Body of pancreas (tissue), 4 donors: ENCODE results near the gene SLC12A1. TPM values are rescaled to one million over a fixed set of nuclear protein-coding genes. Genes with fewer than 3 reads are reported as not detected.

Experiments used
- ATAC-seq: fragments of 150-250 bp; one replicate; pipeline ENCODE4 v1.9.1; 2016
- DNase-seq, 4 donors: peaks; one replicate each; pipeline ENCODE4 v3.0.0-alpha.2; 2019
- H3K27ac ChIP-seq, 4 donors: fragments of 200-600 bp; sonication (generic); 1 replicate in 3 of 4; 2 replicates in 1 of 4; pipeline versions ENCODE4 v1.5.1 to v1.6.1; 2016 to 2019; ENCODE audit warnings: mild to moderate bottlenecking in 1 of 4, mixed read lengths in 1 of 4, moderate library complexity in 1 of 4
- H3K27me3 ChIP-seq, 2 donors: fragments of 200-600 bp; sonication (generic); one replicate each; pipeline ENCODE4 v1.6.0; 2016; ENCODE audit warnings: mild to moderate bottlenecking in 1 of 2
- H3K36me3 ChIP-seq, 2 donors: fragments of 200-600 bp; sonication (generic); replicated peaks in 1 of 2; 2 replicates each; pipeline ENCODE4 v1.5.1; 2016; ENCODE audit warnings: low read depth in 2 of 2; ENCODE audit not compliant: insufficient read depth in 1 of 2
- H3K4me1 ChIP-seq: fragments of 200-600 bp; sonication (generic); one replicate; pipeline ENCODE4 v1.6.0; 2016
- H3K4me3 ChIP-seq, 2 donors: fragments of 200-600 bp; sonication (generic); 1 replicate in 1 of 2; 2 replicates in 1 of 2; pipeline ENCODE4 v1.5.1; 2016 to 2019
- H3K9me3 ChIP-seq, 3 donors: fragments of 200-600 bp; sonication (generic); 1 replicate in 2 of 3; 2 replicates in 1 of 3; pipeline ENCODE4 v1.5.1; 2016
- CTCF ChIP-seq, 7 experiments: fragments of 450-650 bp in 4 of 7; fragments of 200-600 bp in 3 of 7; sonication (generic) in 3 of 7; IDR thresholded peaks; one replicate each; pipeline ENCODE4 v1.5.1; 2016 to 2019; ENCODE audit warnings: antibody characterized with exemption in 7 of 7
- POLR2A ChIP-seq, 3 donors: fragments of 450-650 bp; IDR thresholded peaks; one replicate each; pipeline ENCODE4 v1.6.1; 2016; ENCODE audit warnings: antibody characterized with exemption in 3 of 3, mild to moderate bottlenecking in 2 of 3
- WGBS, 2 donors: methylation state at CpG; one replicate each; pipeline ENCODE4 v1.1.5; 2017; 5-methylcytosine and 5-hydroxymethylcytosine counted together
- intact Hi-C: fragments of 100-400 bp; cut with DNase I; formaldehyde crosslinking; loops from one replicate; pipeline ENCODE4 v1.15.1; 2023
- total RNA-seq, 2 donors: library from RNA; depleted of rRNA; stranded (reverse); fragments of >200 nt; gene quantifications; one replicate each; pipeline ENCODE4 v1.1.0, GENCODE V29; 2016

The SLC12A1 gene
- total RNA-seq, 2 donors from 2014 or later, result not detected

DNA sequence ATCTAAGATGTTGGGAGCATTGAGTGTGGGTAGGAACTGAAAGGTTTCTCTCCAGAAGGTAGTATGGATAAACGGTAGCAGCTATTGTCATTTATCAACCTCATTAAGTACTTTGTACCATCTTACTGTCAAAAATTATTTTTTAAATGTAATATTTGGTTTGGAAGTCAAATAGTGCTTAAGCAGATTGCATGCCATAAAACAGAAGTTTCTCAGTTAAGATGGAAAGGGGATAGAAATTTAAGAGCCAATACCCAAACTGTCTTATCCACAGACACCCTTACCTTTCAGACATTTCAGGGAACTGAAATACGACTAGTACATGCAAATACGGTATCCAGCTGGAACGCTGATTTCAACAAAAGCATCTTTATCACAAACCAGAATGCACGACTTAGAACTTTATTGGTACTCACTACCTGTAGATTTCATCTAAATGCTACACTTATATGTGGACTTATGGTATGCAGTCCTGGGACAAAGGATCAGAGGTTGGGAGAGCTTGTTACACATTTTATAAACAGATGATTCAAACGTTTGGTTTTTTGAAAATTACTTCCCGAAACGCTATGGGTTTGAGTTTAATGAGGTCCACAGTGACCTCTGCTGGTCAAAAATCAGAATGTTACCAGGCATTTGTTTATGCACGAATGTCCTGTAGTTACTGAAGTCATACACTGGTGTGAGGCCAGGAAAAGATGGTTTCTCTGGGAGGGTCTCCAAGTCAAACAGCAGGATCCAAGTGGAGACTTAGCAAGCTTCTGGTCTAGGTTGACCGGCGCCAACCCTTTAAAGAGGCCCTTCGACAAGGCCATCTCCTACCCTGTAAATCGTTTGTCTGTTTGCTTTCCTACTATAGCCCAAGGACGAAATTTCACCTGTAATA is 79.5 kb downstream of the SLC12A1 start:
- Histone ChIP-seq H3K9me3 (no peaks in the 10 kb centered on the region), H3K4me1 (peaks cover 14% of the 10 kb centered on the region), H3K36me3 (no peaks in the 10 kb centered on the region), H3K4me3 (no peak overlapping the region), H3K27ac (no peak overlapping the region), H3K27me3 (no peaks in the 10 kb centered on the region)
- TF ChIP-seq CTCF (IDR thresholded peaks at IDR 0.05), result peak; percentile 46 to 82 (median 73)
- TF ChIP-seq POLR2A (IDR thresholded peaks at IDR 0.05), result no peak
- intact Hi-C loops, result no loop called here
- peak; percentile 71 to 85 (median 73) for DNase-seq
- 8 to 9% methylated on average over 14 of the region's 14 CpGs for WGBS, 2 donors
- ATAC-seq, result peak; percentile 91

DNA sequence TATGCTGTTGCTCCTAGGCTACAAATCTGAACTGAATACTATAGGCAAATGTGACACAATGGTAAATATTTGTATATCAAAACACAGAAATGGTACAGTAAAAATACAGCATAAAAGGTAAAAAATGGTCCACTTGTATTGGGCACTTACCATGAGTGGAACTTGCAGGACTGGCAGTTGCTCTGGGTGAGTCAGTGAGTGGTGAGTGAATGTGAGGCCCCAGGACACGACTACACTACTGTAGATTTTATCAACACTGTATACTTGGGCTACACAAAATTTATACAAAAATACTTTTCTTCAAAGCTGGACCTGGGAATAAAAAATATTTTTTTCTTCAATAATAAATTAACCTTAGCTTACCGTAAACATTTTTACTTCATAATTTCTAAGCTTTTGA is 83.5 kb downstream of the SLC12A1 start:
- TF ChIP-seq POLR2A (IDR thresholded peaks at IDR 0.05), result no peak
- no peak for ATAC-seq
- intact Hi-C loops, result no loop called here
- Histone ChIP-seq H3K9me3 (no peaks in the 10 kb centered on the region), H3K4me3 (no peak overlapping the region), H3K4me1 (peaks cover 3% of the 10 kb centered on the region), H3K27me3 (no peaks in the 10 kb centered on the region), H3K27ac (no peak overlapping the region), H3K36me3 (no peaks in the 10 kb centered on the region)
- 79 to 91% methylated on average over 2 of the region's 2 CpGs for WGBS, 2 donors
- no peak for DNase-seq

- ATAC-seq (no peak), DNase-seq (no peak)
- intact Hi-C loops, result no loop called here
- Histone ChIP-seq H3K27ac (no peak overlapping the region), H3K9me3 (no peaks in the 10 kb centered on the region), H3K4me1 (no peaks in the 10 kb centered on the region), H3K4me3 (no peak overlapping the region), H3K27me3 (no peaks in the 10 kb centered on the region), H3K36me3 (no peaks in the 10 kb centered on the region)
- TF ChIP-seq CTCF (IDR thresholded peaks at IDR 0.05) (no peak), POLR2A (IDR thresholded peaks at IDR 0.05) (no peak)
- 86 to 94% methylated on average over 4 of the region's 4 CpGs for WGBS, 2 donors
These were observed 86.4 kb downstream of the SLC12A1 start for GRCh38 chr15:48292458-48292857.

DNA sequence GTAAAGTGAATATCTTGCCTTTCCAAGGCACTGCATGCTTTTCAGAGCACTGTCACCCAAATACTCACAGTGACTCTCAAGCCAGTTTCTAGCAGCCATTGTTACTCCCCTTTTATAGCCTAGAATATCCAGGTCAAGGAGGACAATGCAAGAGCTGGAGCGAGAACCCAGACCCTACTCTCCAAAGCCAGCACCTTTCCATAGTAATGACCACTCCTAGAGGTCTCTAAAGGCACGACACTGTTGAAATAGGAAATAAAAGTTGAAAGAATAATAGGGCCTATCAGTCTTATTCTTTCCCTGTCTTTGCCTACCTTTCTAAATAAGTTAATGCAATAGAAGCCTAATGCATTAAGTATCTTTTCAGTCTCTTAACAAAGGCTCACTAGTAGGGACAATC is 91.6 kb downstream of the SLC12A1 start:
- H3K27me3 ChIP-seq, result no peaks in the 10 kb centered on the region
- H3K27ac ChIP-seq, result no peak overlapping the region
- H3K4me3 ChIP-seq, result no peak overlapping the region
- no peaks in the 10 kb centered on the region for H3K4me1 ChIP-seq
- WGBS, 2 donors, result 80 to 83% methylated on average over 2 of the region's 2 CpGs
- DNase-seq (no peak), ATAC-seq (no peak)
- no peaks in the 10 kb centered on the region for H3K9me3 ChIP-seq
- TF ChIP-seq POLR2A (IDR thresholded peaks at IDR 0.05), result no peak
- TF ChIP-seq CTCF (IDR thresholded peaks at IDR 0.05), result no peak
- intact Hi-C loops, result no loop called here
- no peaks in the 10 kb centered on the region for H3K36me3 ChIP-seq

DNA sequence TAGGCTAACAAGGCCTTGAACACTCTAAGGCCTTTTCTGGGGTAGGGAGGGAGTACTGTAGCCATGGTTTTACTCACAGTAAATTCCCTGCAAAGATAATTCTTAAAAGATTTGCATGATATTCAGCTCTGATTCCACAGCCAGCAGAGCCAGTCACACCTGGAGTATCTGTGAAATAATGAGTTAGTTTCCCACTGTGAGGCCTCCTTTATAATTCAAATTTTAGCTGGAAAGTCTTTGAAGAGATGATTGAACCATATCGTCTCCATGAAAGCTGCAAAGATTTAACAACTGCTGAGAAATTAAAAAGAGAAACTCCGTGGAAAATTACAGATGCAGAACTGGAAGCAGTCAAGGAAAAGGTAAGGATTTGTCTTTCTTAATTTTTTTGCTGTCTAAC is 92.8 kb downstream of the SLC12A1 start:
- TF ChIP-seq POLR2A (IDR thresholded peaks at IDR 0.05) (no peak), CTCF (IDR thresholded peaks at IDR 0.05) (no peak)
- Histone ChIP-seq H3K4me3 (no peak overlapping the region), H3K9me3 (no peaks in the 10 kb centered on the region), H3K27ac (no peak overlapping the region), H3K27me3 (no peaks in the 10 kb centered on the region), H3K36me3 (no peaks in the 10 kb centered on the region), H3K4me1 (no peaks in the 10 kb centered on the region)
- 42 to 48% methylated on average over 2 of the region's 2 CpGs for WGBS, 2 donors
- intact Hi-C loops, result no loop called here
- ATAC-seq (no peak), DNase-seq (no peak)
